ENCODE results near the gene PACSIN3.
"Not testable (repeated sequence)": the region's sequence is repeated elsewhere in the genome, so short reads cannot be mapped to it uniquely, and the experiment has no call there.

PACSIN3 gene

GRCh38 chr11:47191137-47191536 is 4.9 kb upstream of the PACSIN3 start:
- DNase-seq = not testable (repeated sequence)

DNA sequence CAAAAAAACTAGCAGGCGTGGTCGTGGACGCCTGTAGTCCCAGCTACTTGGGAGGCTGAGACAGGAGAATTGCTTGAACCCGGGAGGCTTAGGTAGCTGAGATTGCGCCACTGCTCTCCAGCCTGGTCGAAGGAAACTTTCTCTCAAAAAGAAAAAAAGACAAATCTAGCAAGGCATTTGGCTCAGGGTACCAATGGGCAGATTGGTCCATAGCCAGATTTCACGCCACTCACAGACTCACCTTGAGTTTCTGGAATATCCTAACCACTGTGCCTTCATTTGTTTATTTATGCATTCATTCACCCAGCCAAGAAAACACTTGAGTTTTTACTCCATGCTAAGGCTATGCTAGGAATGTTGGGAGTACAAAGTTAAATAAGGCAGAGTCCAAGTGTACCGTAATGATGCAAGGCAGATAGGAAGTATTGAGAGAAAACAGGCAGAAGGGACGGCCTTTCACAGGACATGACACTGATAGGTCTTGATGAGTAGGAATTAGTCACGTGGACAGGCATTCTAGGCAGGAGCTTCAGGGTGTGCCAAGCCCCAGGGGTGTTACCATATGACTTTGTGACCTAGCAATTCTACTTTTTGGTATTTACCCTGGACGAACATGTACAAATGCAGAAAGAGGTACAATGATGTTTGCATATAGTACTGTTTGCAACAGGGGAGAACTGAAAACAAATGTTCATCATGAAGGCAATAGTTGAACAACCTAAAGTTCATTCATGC is 3.0 kb upstream of the PACSIN3 start:
- DNase-seq = no peak

DNA sequence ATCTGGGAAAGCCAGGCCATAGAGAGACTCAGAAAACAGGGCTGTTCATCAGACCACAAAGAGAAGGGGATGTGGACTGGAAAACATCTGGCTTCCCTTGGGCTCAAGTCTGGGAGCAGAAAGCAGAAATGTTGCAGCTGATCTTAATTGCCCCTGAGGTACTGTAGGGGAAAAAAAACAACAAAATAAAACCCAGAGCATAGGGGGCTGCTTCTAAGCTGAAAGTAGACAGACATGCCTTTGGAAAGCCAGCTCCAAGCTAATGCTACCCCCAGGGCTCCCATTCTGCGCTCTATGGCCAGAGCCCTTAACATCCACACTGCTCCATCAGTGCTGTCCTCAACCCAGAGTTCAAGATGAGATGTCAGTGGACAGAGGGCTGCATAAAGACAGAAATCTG is 2.0 kb upstream of the PACSIN3 start:
- DNase-seq = no peak

DNA sequence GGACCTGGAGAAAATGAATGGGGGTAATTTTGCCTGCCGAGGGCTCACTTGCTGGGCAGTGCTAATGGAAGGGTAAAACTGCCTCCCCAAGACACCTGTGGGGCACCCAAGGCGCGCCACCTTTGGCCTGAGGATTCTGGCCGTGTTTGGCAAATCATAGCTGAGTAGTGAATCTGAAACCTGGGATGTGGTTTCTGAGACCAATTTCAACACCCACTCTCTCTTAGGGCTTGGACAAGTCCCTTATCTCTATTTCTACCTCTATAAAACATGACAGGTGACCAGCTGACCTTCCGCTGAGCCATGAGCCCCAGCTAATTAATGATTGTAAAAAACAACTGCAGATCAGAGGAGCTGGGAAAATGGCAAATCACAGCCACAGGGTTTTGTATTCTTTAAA is 1.5 kb upstream of the PACSIN3 start:
- no peak for DNase-seq

- DNase-seq = peak in 1 of 2 donors; percentile 18
Observed at GRCh38 chr11:47186700-47187695, 764 bp upstream of the PACSIN3 start.

GRCh38 chr11:47185305-47186075 is 744 bp downstream of the PACSIN3 start:
- no peak for DNase-seq

GRCh38 chr11:47184711-47185304 is 1.4 kb downstream of the PACSIN3 start:
- no peak for DNase-seq

GRCh38 chr11:47183969-47184368 is 2.3 kb downstream of the PACSIN3 start:
- DNase-seq = no peak

GRCh38 chr11:47183031-47183856 is 3.0 kb downstream of the PACSIN3 start:
- no peak for DNase-seq

GRCh38 chr11:47182380-47182779 is 3.9 kb downstream of the PACSIN3 start:
- DNase-seq = no peak

DNA sequence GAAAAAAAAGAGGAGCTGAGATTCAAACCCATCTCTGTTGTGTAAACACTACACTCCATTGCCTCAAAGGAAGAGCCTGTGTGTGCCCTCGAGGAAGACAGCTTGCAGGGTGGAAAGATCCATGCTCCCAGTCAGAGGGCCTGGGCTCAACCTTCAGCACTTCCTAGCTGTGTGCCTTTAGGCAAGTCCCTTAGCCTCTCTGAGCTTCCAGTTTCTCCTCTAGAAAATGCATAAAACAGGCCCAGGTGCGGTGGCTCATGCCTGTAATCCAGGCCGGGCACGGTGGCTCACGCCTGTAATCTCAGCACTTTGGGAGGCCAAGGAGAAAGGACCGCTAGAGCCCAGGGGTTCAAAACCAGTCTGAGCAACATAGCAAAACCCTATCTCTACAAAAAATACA is 5.0 kb downstream of the PACSIN3 start:
- no peak for DNase-seq

DNA sequence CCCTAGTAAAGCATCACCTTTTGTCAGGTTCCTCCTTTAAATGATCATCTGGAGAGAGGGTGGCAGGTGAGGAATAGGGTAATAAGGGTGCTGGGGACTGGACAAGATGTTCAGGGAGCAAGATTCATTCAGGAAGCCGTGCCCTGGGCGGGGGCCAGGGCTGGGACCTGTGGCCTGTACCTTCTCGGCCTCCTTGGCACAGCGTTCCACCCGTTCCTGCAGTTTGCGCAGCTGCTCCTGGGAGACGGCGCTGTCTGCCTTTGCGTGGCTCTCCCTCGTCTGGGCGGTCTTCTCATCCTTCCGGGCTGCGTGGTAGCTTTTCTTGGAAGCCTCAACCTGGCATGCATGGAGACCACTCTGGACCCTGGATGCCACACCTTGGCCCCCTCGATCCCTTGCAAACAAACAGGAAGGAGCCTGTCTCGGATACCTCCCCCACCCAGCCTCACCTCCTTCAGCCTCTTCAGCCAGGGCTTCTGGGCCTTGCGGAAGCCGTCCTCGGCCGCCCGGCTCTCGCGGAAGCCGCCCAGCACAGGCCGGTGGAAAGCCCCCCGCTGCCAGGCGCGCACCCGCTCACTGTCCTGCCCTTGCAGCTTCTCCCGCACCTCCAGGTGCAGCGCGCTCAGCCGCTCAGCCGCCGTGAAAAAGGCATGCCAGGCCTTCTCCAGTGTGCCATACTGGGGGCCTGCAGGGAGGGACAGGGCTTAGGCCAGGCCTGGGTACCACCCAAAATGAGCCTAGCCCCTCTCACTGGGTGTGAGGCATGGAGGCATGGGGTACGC is 6.0 kb downstream of the PACSIN3 start:
- no peak for DNase-seq

- peak; percentile 40 to 47 for DNase-seq
Observed at GRCh38 chr11:47179655-47179991, 6.6 kb downstream of the PACSIN3 start.

DNA sequence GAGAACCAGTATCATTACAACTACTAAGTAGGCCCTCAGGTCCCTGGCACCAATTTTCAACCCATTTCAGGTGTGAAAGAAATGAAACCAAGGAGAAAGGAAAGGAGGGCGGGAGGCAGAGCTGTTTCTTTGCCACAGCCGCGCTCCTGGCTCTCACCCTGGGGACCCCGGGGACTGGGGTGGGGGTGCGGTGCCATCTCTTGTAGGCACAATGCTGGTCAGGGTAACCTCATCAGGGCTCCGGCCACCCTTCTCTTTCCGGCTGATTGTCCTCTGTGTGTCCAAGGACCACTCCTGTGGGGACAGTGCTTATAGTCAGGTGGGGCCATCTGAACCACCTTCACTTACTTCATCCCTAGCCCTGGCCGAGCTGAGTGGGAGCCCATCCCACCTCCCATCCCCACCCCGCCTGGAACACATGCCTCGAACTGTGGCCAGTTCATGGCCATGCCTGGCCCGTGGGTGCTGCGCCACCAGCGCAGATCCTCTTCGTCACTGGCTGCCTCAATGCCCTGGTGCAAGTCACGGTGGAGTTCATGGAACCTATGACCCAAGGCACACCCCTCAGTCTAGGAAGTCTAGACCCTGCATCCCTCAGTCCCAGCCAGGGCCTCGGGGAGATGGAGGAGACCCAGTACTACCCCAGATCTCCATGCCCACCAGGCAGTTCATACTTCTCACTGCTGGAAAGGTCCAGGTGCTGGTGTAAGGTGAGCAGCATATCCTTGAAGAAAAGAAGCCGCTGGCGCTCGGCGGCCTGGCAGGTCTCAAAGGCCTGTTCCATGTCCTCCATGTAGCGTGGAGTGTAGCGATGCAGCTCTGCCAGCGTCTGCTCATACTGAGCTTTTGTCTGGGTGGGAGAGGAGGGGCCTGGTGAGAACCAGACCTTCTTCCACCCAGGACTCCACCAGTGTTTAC is 7.2 kb downstream of the PACSIN3 start:
- DNase-seq = no peak

DNA sequence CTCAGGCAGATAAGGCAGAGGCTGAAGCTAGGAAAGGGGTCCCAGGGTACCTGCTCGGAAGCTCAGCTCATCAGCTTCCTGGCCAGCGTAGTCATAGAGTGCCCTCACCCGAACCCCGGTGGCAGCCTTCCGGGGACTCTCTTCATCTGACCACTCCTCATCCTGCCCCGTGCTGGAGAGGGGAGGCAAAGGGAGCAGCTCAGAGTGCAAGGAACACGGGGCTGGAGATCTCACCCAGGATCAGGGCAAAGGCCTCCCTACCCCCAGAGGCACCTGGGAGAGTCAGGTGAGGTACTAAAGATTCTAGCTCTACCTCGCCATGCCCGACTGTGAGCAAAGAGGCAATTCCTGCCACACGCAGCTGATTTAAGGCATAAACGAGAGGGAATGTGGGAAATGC is 7.9 kb downstream of the PACSIN3 start:
- no peak for DNase-seq

GRCh38 chr11:47177846-47178245 is 8.4 kb downstream of the PACSIN3 start:
- DNase-seq = no peak

DNA sequence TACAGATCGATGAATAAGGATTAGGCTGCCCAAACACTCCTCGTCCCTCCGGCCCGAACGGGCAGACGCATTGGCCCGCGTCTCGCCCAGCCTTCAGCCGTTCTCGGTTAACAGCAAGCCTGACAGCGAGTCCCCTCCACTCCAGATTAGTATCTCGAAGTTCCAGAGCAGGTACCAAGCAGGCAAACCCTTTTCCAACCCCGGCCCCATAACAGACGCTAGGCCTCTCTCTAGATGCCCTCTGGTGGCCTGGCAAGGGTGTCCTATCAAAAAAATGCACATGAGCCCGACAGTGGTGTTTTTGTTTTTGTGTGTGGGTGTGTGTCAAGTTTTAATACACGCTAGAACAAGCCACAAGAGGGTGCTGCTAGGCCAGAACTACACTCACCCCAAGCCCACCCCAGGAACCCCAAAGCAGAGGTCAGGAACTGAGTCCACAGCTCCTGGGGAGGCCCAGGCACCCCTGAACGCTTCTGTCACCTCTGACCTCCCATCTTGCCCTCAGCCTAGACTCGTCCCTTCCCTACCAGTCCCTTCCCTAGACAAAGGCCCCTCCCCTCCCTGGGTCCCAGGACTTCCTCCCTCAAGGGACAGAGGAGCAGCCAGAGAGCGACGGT is 8.9 kb downstream of the PACSIN3 start:
- DNase-seq = peak; percentile 83 to 88

- peak; percentile 95 to 96 for DNase-seq
Observed at GRCh38 chr11:47176328-47177228, 9.7 kb downstream of the PACSIN3 start, which contains the start of gene ARFGAP2. Gene ARFGAP2 (minus strand): TSS chr11:47176879. CDS start chr11:47176853, 26 bp downstream.

Data from inflammatory macrophage treated with lipopolysaccharide for 1 hour (primary cell).